HCT116 (cell line): ENCODE results near the gene MFN2. TPM values are rescaled to one million over a fixed set of nuclear protein-coding genes. Genes with fewer than 3 reads are reported as not detected.

Experiments used
- ATAC-seq: fragments of 200-7000 bp; cut with Tn5 transposase; 2 replicates; pipeline ENCODE4 v1.9.1; 2020; ENCODE audit warnings: mild to moderate bottlenecking, moderate library complexity
- BruUV-seq: library from RNA; stranded (reverse); fragments of 400-500 nt; replicated peaks from 2 replicates; lab custom pipeline; 2021; lab: Mats Ljungman, UMichigan
- CTCF ChIA-PET: fragments of 300-600 bp; sonication (Branson Sonifier 250); formaldehyde crosslinking; loops from one replicate; lab custom pipeline; 2021; ENCODE audit warnings: antibody characterized with exemption; lab: Charles Lee
- POLR2A ChIA-PET: fragments of 300-600, 350-600 bp; sonication (Branson Sonifier 250); formaldehyde crosslinking; loops from one replicate; lab custom pipeline; 2021; ENCODE audit warnings: antibody characterized with exemption; lab: Charles Lee
- RAD21 ChIA-PET, 2 experiments: fragments of 300-600 bp; sonication (Branson Sonifier 250); formaldehyde crosslinking; loops; one replicate each; lab custom pipeline; 2023; ENCODE audit warnings: low total read pairs in 2 of 2; ENCODE audit not compliant: uncharacterized antibody in 2 of 2, unreplicated experiment in 2 of 2, low non-redundant PET in 1 of 2; lab: Charles Lee
- DNase-seq: peaks from one replicate; pipeline ENCODE4 v3.0.0-alpha.2; 2010; ENCODE audit warnings: low read depth, low spot score
- H2AFZ ChIP-seq: fragments of 200-600 bp; shearing (Covaris generic), sonication (generic); 2 replicates; pipeline ENCODE4 v1.6.1; 2017; ENCODE audit warnings: low read depth, mixed run types, mixed read lengths, antibody characterized with exemption, low read length; ENCODE audit not compliant: poor library complexity, severe bottlenecking
- H3K27ac ChIP-seq: 2 replicates; pipeline ENCODE4 v1.5.1; 2012; ENCODE audit warnings: low read depth, low read length
- H3K27me3 ChIP-seq: fragments of 200-600 bp; sonication (generic); 2 replicates; pipeline ENCODE4 v1.6.1; 2016; ENCODE audit warnings: mixed run types, low read length, mixed read lengths; ENCODE audit not compliant: insufficient read depth
- H3K36me3 ChIP-seq, 2 experiments: fragments of 200-500 bp in 1 of 2; fragments of 200-600 bp in 1 of 2; sonication (Bioruptor generic) in 1 of 2; sonication (generic) in 1 of 2; 2 replicates each; pipeline versions ENCODE4 v1.5.1 to v1.6.1; 2014 to 2016; ENCODE audit warnings: low read length in 2 of 2, inconsistent platforms in 1 of 2, mixed read lengths in 1 of 2, mixed run types in 1 of 2; ENCODE audit not compliant: insufficient read depth in 2 of 2, control insufficient read depth in 1 of 2
- H3K4me1 ChIP-seq, 2 experiments: fragments of 200-600 bp in 1 of 2; sonication (generic) in 1 of 2; 2 replicates each; pipeline versions ENCODE4 v1.5.1 to v1.6.1; 2012 to 2017; ENCODE audit warnings: low read length in 2 of 2, inconsistent platforms in 1 of 2, mild to moderate bottlenecking in 1 of 2, mixed read lengths in 1 of 2, mixed run types in 1 of 2, moderate library complexity in 1 of 2; ENCODE audit not compliant: insufficient read depth in 2 of 2, control insufficient read depth in 1 of 2
- H3K4me2 ChIP-seq: fragments of 200-600 bp; sonication (generic); 2 replicates; pipeline ENCODE4 v1.6.1; 2017; ENCODE audit warnings: mixed run types, low read length, mixed read lengths
- H3K4me3 ChIP-seq, 2 experiments: fragments of 200-600 bp in 1 of 2; sonication (generic) in 1 of 2; replicated peaks in 1 of 2; 2 replicates each; pipeline ENCODE4 v1.5.1; 2011 to 2016; ENCODE audit warnings: low read length in 2 of 2, control low read depth in 1 of 2, low read depth in 1 of 2, mild to moderate bottlenecking in 1 of 2, mixed read lengths in 1 of 2, mixed run types in 1 of 2
- H3K79me2 ChIP-seq: fragments of 200-600 bp; sonication (generic); 2 replicates; pipeline ENCODE4 v1.6.1; 2017; ENCODE audit warnings: mild to moderate bottlenecking, mixed run types, low read length, moderate library complexity, mixed read lengths; ENCODE audit not compliant: insufficient read depth
- H3K9ac ChIP-seq: fragments of 200-600 bp; sonication (generic); 2 replicates; pipeline ENCODE4 v1.6.1; 2016; ENCODE audit warnings: low read length, mixed read lengths
- H3K9me2 ChIP-seq: fragments of 200-600 bp; sonication (generic), shearing (Covaris generic); 2 replicates; pipeline ENCODE4 v1.6.1; 2017; ENCODE audit warnings: mixed run types, mild to moderate bottlenecking, moderate library complexity; ENCODE audit not compliant: insufficient read depth
- H3K9me3 ChIP-seq, 2 experiments: fragments of 200-500 bp in 1 of 2; fragments of 200-600 bp in 1 of 2; sonication (Bioruptor generic) in 1 of 2; sonication (generic) in 1 of 2; 2 replicates each; pipeline ENCODE4 v1.6.1; 2014 to 2017; ENCODE audit warnings: low read length in 2 of 2, mixed read lengths in 2 of 2, inconsistent platforms in 1 of 2, low read depth in 1 of 2, mild to moderate bottlenecking in 1 of 2, mixed run types in 1 of 2, moderate library complexity in 1 of 2; ENCODE audit not compliant: control insufficient read depth in 1 of 2, insufficient read depth in 1 of 2
- H4K20me1 ChIP-seq: fragments of 200-600 bp; sonication (generic), shearing (Covaris generic); 2 replicates; pipeline ENCODE4 v1.6.1; 2017; ENCODE audit warnings: mixed run types, mild to moderate bottlenecking, moderate library complexity; ENCODE audit not compliant: insufficient read depth
- CBX3 ChIP-seq: IDR thresholded peaks from 2 replicates; pipeline ENCODE4 v1.6.1; 2012; ENCODE audit warnings: low read depth
- EGR1 ChIP-seq: IDR thresholded peaks from 2 replicates; pipeline ENCODE4 v1.6.1; 2012; ENCODE audit warnings: low read depth
- ELF1 ChIP-seq: IDR thresholded peaks from 2 replicates; pipeline ENCODE4 v1.6.1; 2012; ENCODE audit warnings: low read depth, borderline replicate concordance
- EZH2 ChIP-seq: fragments of 200-600 bp; sonication (generic); IDR thresholded peaks from 2 replicates; pipeline ENCODE4 v1.6.1; 2017; ENCODE audit warnings: antibody characterized with exemption, mixed run types
- FOSL1 ChIP-seq: IDR thresholded peaks from 2 replicates; pipeline ENCODE4 v1.6.1; 2012; ENCODE audit warnings: low read depth
- JUND ChIP-seq: IDR thresholded peaks from 2 replicates; pipeline ENCODE4 v1.6.1; 2012
- POLR2A ChIP-seq: IDR thresholded peaks from 2 replicates; pipeline ENCODE4 v1.7.0; 2011; ENCODE audit warnings: borderline replicate concordance; ENCODE audit not compliant: insufficient read depth, insufficient read length; ENCODE audit errors: extremely low read depth
- POLR2AphosphoS5 ChIP-seq: IDR thresholded peaks from 2 replicates; pipeline ENCODE4 v1.6.1; 2011; ENCODE audit warnings: mild to moderate bottlenecking, low read depth, low read length, moderate library complexity
- SIN3A ChIP-seq: IDR thresholded peaks from 2 replicates; pipeline ENCODE4 v1.6.1; 2012; ENCODE audit warnings: low read depth
- SP1 ChIP-seq: IDR thresholded peaks from 2 replicates; pipeline ENCODE4 v1.6.1; 2012; ENCODE audit warnings: low read depth
- SRF ChIP-seq: IDR thresholded peaks from 2 replicates; pipeline ENCODE4 v1.6.1; 2012; ENCODE audit warnings: low read depth
- YY1 ChIP-seq: IDR thresholded peaks from 2 replicates; pipeline ENCODE4 v1.6.1; 2011; ENCODE audit warnings: low read length, low read depth, moderate library complexity, mild to moderate bottlenecking; ENCODE audit not compliant: insufficient replicate concordance; ENCODE audit errors: extremely low read depth
- intact Hi-C: fragments of 100-400 bp; cut with micrococcal nuclease; formaldehyde crosslinking; loops from 2 replicates; pipeline ENCODE4 v1.10.0; 2022
- total RNA-seq: library from RNA; stranded (reverse); gene quantifications from one replicate; pipeline ENCODE4 v1.2.1, GENCODE V29; 2021; ENCODE audit not compliant: unreplicated experiment
- TF ChIP-seq, protein P1 (sequence below): IDR thresholded peaks from 2 replicates; pipeline ENCODE4 v1.6.1; 2012
- TF ChIP-seq, protein P2 (sequence below), 3 experiments: fragments of 200-600 bp in 1 of 3; sonication (generic) in 1 of 3; IDR thresholded peaks in 2 of 3; conservative IDR thresholded peaks in 1 of 3; 2 replicates each; pipeline ENCODE4 v1.5.1; 2012 to 2017; ENCODE audit warnings: low read depth in 2 of 3, low read length in 2 of 3, antibody characterized with exemption in 1 of 3, borderline replicate concordance in 1 of 3, control low read depth in 1 of 3, mild to moderate bottlenecking in 1 of 3, mixed read lengths in 1 of 3, mixed run types in 1 of 3, moderate library complexity in 1 of 3; ENCODE audit not compliant: insufficient read depth in 1 of 3
- TF ChIP-seq, protein P3 (sequence below): IDR thresholded peaks from 2 replicates; pipeline ENCODE4 v1.6.1; 2011; ENCODE audit warnings: mild to moderate bottlenecking, low read length, moderate library complexity; ENCODE audit not compliant: insufficient replicate concordance; ENCODE audit errors: extremely low read depth

MFN2 gene
- total RNA-seq, 1 experiment from 2014 or later, result 83.0 TPM

DNA sequence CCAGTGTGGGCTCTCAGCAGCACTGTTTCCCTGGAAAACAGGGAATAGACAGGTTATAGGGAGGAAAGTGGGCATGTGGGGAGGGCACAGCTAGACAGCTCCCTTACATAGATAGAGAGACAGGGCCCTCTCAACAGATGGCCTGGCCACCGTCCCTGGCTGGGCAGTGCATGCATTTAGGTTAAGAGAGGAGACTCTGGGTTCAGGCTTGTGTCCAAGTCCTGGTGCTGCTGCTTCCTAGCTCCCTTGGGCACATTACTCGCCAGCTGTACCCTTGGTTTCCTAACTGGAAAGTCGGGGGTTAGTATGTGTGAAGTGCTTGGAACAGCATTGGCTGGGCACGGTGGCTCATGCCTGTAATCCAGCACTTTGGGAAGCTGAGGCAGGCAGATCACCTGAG lies 36.6 kb upstream of the MFN2 start:
- Histone ChIP-seq H3K4me2 (no peak overlapping the region), H3K79me2 (peaks cover 28% of the 10 kb centered on the region), H3K9ac (no peak overlapping the region), H3K27me3 (no peaks in the 10 kb centered on the region), H3K9me2 (no peaks in the 10 kb centered on the region), H3K9me3 (no peaks in the 10 kb centered on the region), H2AFZ (no peak overlapping the region), H3K4me1 (peaks cover 48 to 54% of the 10 kb centered on the region in 2 experiments), H3K4me3 (no peak overlapping the region), H3K27ac (peak overlapping the region; percentile 31), H3K36me3 (peaks cover 5 to 52% of the 10 kb centered on the region in 2 experiments), H4K20me1 (no peaks in the 10 kb centered on the region)
- ChIA-PET CTCF (no interaction called here), POLR2A (no interaction called here), RAD21 (no interaction called here)
- no peak for DNase-seq
- intact Hi-C loops, result no loop called here
- ATAC-seq, result no peak
- no peak for TF ChIP-seq YY1
- no peak for TF ChIP-seq ELF1
- no peak for TF ChIP-seq EGR1
- no peak for TF ChIP-seq EZH2
- TF ChIP-seq SP1, result no peak
- TF ChIP-seq SIN3A, result no peak
- TF ChIP-seq FOSL1, result no peak
- TF ChIP-seq, protein P1, sequence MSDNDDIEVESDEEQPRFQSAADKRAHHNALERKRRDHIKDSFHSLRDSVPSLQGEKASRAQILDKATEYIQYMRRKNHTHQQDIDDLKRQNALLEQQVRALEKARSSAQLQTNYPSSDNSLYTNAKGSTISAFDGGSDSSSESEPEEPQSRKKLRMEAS, result no peak
- TF ChIP-seq CBX3, result no peak
- no TSS peak for BruUV-seq

DNA sequence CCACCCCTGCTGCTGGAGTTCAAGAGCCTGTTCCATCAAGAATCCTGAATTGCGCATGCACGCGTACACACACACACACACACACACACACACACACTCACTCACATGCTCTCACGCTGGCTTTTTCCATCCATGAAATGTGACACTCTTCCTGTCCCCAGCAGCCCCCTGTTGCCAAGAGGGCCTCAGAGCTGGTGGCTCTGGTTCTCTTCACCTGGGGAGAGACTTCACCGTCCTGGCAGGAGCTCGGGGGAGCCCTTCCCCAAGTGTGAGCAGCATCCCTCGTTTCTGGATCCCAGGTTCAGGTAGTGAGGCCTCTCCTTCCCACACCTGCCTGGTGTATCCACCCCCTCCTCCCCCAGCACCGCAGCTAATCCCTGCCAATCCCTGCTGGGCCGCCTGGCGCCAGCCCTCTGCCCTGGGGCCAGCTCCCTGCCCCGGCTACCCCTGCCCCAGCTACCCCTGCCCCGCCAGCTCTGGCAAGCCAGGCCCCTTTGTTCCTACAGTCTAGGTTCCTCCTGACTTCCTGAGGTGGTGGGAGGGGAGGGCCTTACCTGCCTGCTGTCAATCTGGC lies 35.8 kb upstream of the MFN2 start:
- no TSS peak for BruUV-seq
- H3K9ac ChIP-seq, result no peak overlapping the region
- POLR2A ChIA-PET, result no interaction called here

More for the DNA sequence above, 35.8 kb upstream of the MFN2 start:
- H3K9me2 ChIP-seq, result no peaks in the 10 kb centered on the region
- peaks cover 40 to 46% of the 10 kb centered on the region in 2 experiments for H3K4me1 ChIP-seq
- H3K79me2 ChIP-seq, result peaks cover 24% of the 10 kb centered on the region
- ChIA-PET RAD21 (no interaction called here), CTCF (no interaction called here)
- no peak overlapping the region for H3K4me3 ChIP-seq
- peaks cover 10 to 58% of the 10 kb centered on the region in 2 experiments for H3K36me3 ChIP-seq
- no peaks in the 10 kb centered on the region for H3K9me3 ChIP-seq
- intact Hi-C loops, result no loop called here
- ATAC-seq (no peak), DNase-seq (no peak)
- TF ChIP-seq POLR2AphosphoS5 (no peak), YY1 (no peak), JUND (no peak), POLR2A (no peak), CBX3 (no peak), ELF1 (no peak), SP1 (no peak), SRF (no peak)
- TF ChIP-seq, protein P2, sequence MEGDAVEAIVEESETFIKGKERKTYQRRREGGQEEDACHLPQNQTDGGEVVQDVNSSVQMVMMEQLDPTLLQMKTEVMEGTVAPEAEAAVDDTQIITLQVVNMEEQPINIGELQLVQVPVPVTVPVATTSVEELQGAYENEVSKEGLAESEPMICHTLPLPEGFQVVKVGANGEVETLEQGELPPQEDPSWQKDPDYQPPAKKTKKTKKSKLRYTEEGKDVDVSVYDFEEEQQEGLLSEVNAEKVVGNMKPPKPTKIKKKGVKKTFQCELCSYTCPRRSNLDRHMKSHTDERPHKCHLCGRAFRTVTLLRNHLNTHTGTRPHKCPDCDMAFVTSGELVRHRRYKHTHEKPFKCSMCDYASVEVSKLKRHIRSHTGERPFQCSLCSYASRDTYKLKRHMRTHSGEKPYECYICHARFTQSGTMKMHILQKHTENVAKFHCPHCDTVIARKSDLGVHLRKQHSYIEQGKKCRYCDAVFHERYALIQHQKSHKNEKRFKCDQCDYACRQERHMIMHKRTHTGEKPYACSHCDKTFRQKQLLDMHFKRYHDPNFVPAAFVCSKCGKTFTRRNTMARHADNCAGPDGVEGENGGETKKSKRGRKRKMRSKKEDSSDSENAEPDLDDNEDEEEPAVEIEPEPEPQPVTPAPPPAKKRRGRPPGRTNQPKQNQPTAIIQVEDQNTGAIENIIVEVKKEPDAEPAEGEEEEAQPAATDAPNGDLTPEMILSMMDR (IDR thresholded peaks at IDR 0.05 in 2 of 3, conservative IDR thresholded peaks at IDR 0.05 in 1 of 3; ENCODE audit: borderline replicate concordance in 1 of 3, insufficient read depth in 1 of 3, low read depth in 2 of 3, low read length in 2 of 3), result no peak
- TF ChIP-seq, protein P3, sequence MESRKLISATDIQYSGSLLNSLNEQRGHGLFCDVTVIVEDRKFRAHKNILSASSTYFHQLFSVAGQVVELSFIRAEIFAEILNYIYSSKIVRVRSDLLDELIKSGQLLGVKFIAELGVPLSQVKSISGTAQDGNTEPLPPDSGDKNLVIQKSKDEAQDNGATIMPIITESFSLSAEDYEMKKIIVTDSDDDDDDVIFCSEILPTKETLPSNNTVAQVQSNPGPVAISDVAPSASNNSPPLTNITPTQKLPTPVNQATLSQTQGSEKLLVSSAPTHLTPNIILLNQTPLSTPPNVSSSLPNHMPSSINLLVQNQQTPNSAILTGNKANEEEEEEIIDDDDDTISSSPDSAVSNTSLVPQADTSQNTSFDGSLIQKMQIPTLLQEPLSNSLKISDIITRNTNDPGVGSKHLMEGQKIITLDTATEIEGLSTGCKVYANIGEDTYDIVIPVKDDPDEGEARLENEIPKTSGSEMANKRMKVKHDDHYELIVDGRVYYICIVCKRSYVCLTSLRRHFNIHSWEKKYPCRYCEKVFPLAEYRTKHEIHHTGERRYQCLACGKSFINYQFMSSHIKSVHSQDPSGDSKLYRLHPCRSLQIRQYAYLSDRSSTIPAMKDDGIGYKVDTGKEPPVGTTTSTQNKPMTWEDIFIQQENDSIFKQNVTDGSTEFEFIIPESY, result no peak
- H3K27ac ChIP-seq, result peak overlapping the region; percentile 31
- no peak overlapping the region for H3K4me2 ChIP-seq
- no peaks in the 10 kb centered on the region for H3K27me3 ChIP-seq
- H2AFZ ChIP-seq, result no peak overlapping the region
- H4K20me1 ChIP-seq, result no peaks in the 10 kb centered on the region
